ENCODE measurements around the gene MAP3K8.

GRCh38 chr10:30509508-30509907 lies 75.5 kb downstream of the MAP3K8 start:
- TF ChIP-seq GLIS3 (CRISPR knock-in tag; IDR thresholded peaks at IDR 0.05) = no peak
- TF ChIP-seq CREB5 (CRISPR knock-in tag; IDR thresholded peaks at IDR 0.05; ENCODE audit: low read depth) = no peak
- TF ChIP-seq, protein P1, sequence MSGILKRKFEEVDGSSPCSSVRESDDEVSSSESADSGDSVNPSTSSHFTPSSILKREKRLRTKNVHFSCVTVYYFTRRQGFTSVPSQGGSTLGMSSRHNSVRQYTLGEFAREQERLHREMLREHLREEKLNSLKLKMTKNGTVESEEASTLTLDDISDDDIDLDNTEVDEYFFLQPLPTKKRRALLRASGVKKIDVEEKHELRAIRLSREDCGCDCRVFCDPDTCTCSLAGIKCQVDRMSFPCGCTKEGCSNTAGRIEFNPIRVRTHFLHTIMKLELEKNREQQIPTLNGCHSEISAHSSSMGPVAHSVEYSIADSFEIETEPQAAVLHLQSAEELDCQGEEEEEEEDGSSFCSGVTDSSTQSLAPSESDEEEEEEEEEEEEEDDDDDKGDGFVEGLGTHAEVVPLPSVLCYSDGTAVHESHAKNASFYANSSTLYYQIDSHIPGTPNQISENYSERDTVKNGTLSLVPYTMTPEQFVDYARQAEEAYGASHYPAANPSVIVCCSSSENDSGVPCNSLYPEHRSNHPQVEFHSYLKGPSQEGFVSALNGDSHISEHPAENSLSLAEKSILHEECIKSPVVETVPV (CRISPR knock-in tag; IDR thresholded peaks at IDR 0.05) = no peak
- no peak for TF ChIP-seq ZFP30 (CRISPR knock-in tag; IDR thresholded peaks at IDR 0.05)
- TF ChIP-seq, protein P2, sequence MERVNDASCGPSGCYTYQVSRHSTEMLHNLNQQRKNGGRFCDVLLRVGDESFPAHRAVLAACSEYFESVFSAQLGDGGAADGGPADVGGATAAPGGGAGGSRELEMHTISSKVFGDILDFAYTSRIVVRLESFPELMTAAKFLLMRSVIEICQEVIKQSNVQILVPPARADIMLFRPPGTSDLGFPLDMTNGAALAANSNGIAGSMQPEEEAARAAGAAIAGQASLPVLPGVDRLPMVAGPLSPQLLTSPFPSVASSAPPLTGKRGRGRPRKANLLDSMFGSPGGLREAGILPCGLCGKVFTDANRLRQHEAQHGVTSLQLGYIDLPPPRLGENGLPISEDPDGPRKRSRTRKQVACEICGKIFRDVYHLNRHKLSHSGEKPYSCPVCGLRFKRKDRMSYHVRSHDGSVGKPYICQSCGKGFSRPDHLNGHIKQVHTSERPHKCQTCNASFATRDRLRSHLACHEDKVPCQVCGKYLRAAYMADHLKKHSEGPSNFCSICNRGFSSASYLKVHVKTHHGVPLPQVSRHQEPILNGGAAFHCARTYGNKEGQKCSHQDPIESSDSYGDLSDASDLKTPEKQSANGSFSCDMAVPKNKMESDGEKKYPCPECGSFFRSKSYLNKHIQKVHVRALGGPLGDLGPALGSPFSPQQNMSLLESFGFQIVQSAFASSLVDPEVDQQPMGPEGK (CRISPR knock-in tag; IDR thresholded peaks at IDR 0.05; ENCODE audit: borderline replicate concordance) = no peak
- no peak for TF ChIP-seq BACH2 (CRISPR knock-in tag; IDR thresholded peaks at IDR 0.05; ENCODE audit: borderline replicate concordance)
- TF ChIP-seq ISL1 (CRISPR knock-in tag; IDR thresholded peaks at IDR 0.05) = no peak

Data from SK-N-SH treated with all-trans-retinoic acid at 6 μM for 48 hours (cell line).